ENCODE data around the gene ATP1A4.

Gene ATP1A4

DNA sequence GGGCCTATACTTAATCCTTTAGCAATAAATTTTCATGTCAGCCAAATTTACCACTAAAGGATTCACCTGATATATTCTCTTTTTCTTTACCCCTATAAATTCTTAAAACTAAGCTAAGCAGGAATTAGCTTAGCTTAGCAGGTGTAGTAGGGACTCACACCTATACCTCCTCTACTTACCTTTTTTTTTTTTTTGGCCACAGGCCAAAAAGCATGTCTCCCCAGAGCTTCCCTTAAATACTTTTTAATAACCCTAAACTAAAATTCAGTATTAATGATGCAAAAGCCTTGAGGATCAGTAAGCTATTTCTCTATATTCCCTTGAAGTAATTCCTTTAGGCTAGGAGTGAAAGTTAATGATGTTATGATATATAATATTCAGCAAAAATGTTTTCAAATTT is 77.0 kb downstream of the ATP1A4 start:
- TF ChIP-seq, protein P1, sequence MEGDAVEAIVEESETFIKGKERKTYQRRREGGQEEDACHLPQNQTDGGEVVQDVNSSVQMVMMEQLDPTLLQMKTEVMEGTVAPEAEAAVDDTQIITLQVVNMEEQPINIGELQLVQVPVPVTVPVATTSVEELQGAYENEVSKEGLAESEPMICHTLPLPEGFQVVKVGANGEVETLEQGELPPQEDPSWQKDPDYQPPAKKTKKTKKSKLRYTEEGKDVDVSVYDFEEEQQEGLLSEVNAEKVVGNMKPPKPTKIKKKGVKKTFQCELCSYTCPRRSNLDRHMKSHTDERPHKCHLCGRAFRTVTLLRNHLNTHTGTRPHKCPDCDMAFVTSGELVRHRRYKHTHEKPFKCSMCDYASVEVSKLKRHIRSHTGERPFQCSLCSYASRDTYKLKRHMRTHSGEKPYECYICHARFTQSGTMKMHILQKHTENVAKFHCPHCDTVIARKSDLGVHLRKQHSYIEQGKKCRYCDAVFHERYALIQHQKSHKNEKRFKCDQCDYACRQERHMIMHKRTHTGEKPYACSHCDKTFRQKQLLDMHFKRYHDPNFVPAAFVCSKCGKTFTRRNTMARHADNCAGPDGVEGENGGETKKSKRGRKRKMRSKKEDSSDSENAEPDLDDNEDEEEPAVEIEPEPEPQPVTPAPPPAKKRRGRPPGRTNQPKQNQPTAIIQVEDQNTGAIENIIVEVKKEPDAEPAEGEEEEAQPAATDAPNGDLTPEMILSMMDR (IDR thresholded peaks at IDR 0.05), result no peak

- TF ChIP-seq, protein P1 (IDR thresholded peaks at IDR 0.05), result no peak
Observed at GRCh38 chr1:160232911-160233310, 81.5 kb downstream of the ATP1A4 start.
